Body of pancreas (tissue), 4 donors: ENCODE results near the gene POLR1B.

Experiments
- POLR2A ChIP-seq, 3 donors: fragments of 450-650 bp; IDR thresholded peaks; one replicate each; pipeline ENCODE4 v1.6.1; 2016; ENCODE audit warnings: antibody characterized with exemption in 3 of 3, mild to moderate bottlenecking in 2 of 3
- TF ChIP-seq, protein P1 (sequence below), 7 experiments: fragments of 450-650 bp in 4 of 7; fragments of 200-600 bp in 3 of 7; sonication (generic) in 3 of 7; IDR thresholded peaks; one replicate each; pipeline ENCODE4 v1.5.1; 2016 to 2019; ENCODE audit warnings: antibody characterized with exemption in 7 of 7

DNA sequence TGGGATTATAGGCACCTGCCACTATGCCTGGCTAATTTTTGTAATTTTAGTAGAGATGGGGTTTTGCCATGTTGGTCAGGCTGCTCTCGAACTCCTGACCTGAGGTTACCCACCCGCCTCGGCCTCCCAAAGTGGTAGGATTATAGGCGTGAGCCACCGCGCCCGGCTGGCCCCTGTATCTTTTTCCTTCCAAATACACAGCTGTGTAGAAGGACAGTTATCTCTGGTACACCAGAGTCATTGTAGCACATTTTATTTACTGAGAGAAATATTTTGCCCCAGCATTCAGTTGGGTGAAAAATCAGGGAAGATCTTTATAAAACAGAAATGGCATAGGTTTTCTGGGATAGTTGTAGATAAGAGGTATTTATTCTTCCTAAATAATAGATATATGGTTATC lies 23.5 kb upstream of the POLR1B start:
- TF ChIP-seq POLR2A (IDR thresholded peaks at IDR 0.05): no peak
- TF ChIP-seq, protein P1, sequence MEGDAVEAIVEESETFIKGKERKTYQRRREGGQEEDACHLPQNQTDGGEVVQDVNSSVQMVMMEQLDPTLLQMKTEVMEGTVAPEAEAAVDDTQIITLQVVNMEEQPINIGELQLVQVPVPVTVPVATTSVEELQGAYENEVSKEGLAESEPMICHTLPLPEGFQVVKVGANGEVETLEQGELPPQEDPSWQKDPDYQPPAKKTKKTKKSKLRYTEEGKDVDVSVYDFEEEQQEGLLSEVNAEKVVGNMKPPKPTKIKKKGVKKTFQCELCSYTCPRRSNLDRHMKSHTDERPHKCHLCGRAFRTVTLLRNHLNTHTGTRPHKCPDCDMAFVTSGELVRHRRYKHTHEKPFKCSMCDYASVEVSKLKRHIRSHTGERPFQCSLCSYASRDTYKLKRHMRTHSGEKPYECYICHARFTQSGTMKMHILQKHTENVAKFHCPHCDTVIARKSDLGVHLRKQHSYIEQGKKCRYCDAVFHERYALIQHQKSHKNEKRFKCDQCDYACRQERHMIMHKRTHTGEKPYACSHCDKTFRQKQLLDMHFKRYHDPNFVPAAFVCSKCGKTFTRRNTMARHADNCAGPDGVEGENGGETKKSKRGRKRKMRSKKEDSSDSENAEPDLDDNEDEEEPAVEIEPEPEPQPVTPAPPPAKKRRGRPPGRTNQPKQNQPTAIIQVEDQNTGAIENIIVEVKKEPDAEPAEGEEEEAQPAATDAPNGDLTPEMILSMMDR (IDR thresholded peaks at IDR 0.05): no peak
